ENCODE measurements around the gene RALGPS1.

The RALGPS1 gene

DNA sequence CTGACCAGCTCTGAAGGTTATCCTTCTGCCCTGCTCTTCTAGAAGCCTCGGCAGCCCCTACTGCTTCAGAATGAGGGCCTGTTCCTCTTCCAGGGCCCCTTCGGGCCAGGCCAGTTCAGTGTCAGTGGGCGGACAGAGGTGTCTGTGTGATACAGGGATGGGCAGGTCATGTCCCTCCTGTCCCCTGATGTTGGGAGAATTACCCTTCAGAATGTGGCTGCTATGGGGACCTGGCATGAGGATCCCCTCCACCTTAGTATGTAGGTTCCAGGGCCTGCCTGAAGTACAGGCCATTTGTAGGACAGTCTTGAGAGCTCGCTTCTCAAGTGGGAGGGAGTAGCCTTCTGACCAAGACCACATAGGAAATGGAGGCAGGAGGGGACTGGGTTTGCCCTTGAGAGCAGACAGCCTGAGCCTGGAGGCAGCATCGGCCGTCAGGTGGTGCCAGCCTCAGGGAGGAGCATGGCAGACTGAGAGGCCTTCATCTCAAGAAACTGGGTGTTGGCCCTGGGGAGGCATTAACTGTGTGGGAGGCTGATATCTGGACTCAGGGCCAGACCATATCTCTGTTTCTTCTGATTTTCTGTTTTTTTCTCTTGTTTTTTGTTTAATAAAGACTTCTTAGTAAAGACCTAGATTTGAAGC lies 175.9 kb downstream of the RALGPS1 start:
- Histone ChIP-seq H3K36me3 (ENCODE audit: control insufficient read depth, insufficient read depth, low read length) (no peaks in the 10 kb centered on the region), H3K27ac (no peak overlapping the region), H3K9me3 (ENCODE audit: control insufficient read depth, low read length) (no peaks in the 10 kb centered on the region), H3K79me2 (no peaks in the 10 kb centered on the region), H3K4me2 (ENCODE audit: low read length) (no peak overlapping the region), H2AFZ (no peak overlapping the region), H3K4me3 (ENCODE audit: low read depth, low read length) (no peak overlapping the region), H3K27me3 (ENCODE audit: control insufficient read depth, insufficient read depth, low read length) (no peaks in the 10 kb centered on the region), H3K4me1 (no peaks in the 10 kb centered on the region), H3K9ac (no peak overlapping the region)
- TF ChIP-seq, protein P1, sequence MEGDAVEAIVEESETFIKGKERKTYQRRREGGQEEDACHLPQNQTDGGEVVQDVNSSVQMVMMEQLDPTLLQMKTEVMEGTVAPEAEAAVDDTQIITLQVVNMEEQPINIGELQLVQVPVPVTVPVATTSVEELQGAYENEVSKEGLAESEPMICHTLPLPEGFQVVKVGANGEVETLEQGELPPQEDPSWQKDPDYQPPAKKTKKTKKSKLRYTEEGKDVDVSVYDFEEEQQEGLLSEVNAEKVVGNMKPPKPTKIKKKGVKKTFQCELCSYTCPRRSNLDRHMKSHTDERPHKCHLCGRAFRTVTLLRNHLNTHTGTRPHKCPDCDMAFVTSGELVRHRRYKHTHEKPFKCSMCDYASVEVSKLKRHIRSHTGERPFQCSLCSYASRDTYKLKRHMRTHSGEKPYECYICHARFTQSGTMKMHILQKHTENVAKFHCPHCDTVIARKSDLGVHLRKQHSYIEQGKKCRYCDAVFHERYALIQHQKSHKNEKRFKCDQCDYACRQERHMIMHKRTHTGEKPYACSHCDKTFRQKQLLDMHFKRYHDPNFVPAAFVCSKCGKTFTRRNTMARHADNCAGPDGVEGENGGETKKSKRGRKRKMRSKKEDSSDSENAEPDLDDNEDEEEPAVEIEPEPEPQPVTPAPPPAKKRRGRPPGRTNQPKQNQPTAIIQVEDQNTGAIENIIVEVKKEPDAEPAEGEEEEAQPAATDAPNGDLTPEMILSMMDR (IDR thresholded peaks at IDR 0.05): no peak

DNA sequence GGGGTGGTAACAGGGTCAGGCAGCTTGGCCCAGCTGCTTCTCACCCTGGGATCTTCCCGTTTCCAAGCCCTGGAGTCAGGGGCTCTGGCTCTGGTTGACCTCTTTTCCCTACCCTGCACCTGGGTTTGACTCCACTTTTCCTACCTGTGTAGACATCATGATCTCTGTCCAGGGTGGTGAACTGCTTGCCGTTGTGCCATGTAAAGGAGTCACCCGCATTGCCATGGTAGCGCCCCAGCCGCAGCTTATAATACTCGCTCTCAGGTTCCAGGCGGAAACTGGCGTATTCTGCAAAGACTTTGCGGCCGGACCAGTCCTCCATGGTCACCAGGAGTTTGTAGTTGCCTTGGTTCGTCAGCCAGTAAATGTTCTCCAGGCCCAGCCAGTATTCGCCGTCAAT lies 176.9 kb downstream of the RALGPS1 start:
- H3K27ac ChIP-seq: no peak overlapping the region

GRCh38 chr9:127092041-127092608 lies 177.5 kb downstream of the RALGPS1 start:
- Histone ChIP-seq H3K9me3 (ENCODE audit: control insufficient read depth, low read length) (no peaks in the 10 kb centered on the region), H3K27me3 (ENCODE audit: control insufficient read depth, insufficient read depth, low read length) (no peaks in the 10 kb centered on the region), H3K79me2 (no peaks in the 10 kb centered on the region), H3K4me2 (ENCODE audit: low read length) (no peak overlapping the region), H3K4me3 (ENCODE audit: low read depth, low read length) (no peak overlapping the region), H3K4me1 (no peaks in the 10 kb centered on the region), H3K36me3 (ENCODE audit: control insufficient read depth, insufficient read depth, low read length) (no peaks in the 10 kb centered on the region), H3K27ac (no peak overlapping the region), H2AFZ (no peak overlapping the region), H3K9ac (no peak overlapping the region)
- TF ChIP-seq, protein P1 (IDR thresholded peaks at IDR 0.05): no peak

More for the DNA sequence above, 176.9 kb downstream of the RALGPS1 start:
- H3K79me2 ChIP-seq: no peaks in the 10 kb centered on the region
- no peaks in the 10 kb centered on the region for H3K9me3 ChIP-seq (ENCODE audit: control insufficient read depth, low read length)
- no peaks in the 10 kb centered on the region for H3K4me1 ChIP-seq
- no peak overlapping the region for H3K9ac ChIP-seq
- no peak overlapping the region for H3K4me3 ChIP-seq (ENCODE audit: low read depth, low read length)
- H3K36me3 ChIP-seq (ENCODE audit: control insufficient read depth, insufficient read depth, low read length): no peaks in the 10 kb centered on the region
- no peak overlapping the region for H3K4me2 ChIP-seq (ENCODE audit: low read length)
- no peaks in the 10 kb centered on the region for H3K27me3 ChIP-seq (ENCODE audit: control insufficient read depth, insufficient read depth, low read length)
- no peak overlapping the region for H2AFZ ChIP-seq
- TF ChIP-seq, protein P1 (IDR thresholded peaks at IDR 0.05): no peak

- Histone ChIP-seq H3K4me3 (ENCODE audit: low read depth, low read length) (no peak overlapping the region), H3K27ac (no peak overlapping the region), H3K36me3 (ENCODE audit: control insufficient read depth, insufficient read depth, low read length) (no peaks in the 10 kb centered on the region), H3K4me2 (ENCODE audit: low read length) (no peak overlapping the region), H3K9me3 (ENCODE audit: control insufficient read depth, low read length) (no peaks in the 10 kb centered on the region), H2AFZ (no peak overlapping the region), H3K9ac (no peak overlapping the region), H3K27me3 (ENCODE audit: control insufficient read depth, insufficient read depth, low read length) (no peaks in the 10 kb centered on the region), H3K79me2 (no peaks in the 10 kb centered on the region), H3K4me1 (no peaks in the 10 kb centered on the region)
- TF ChIP-seq, protein P1 (IDR thresholded peaks at IDR 0.05): no peak
Observed at GRCh38 chr9:127093319-127094020, 178.9 kb downstream of the RALGPS1 start.

Data from parathyroid adenoma (tissue), 2 donors.